Loucy (cell line): ENCODE data around the gene TEX13D.

Source experiments
- H2AFZ ChIP-seq: fragments of 200-600 bp; sonication (generic); 2 replicates; pipeline ENCODE4 v1.6.0; 2016; ENCODE audit warnings: antibody characterized with exemption, mild to moderate bottlenecking, low read length, moderate library complexity
- H3F3A ChIP-seq: fragments of 200-600 bp; 2 replicates; pipeline ENCODE4 v1.6.0; 2016; ENCODE audit warnings: antibody characterized with exemption, low read depth, mild to moderate bottlenecking
- H3K27me3 ChIP-seq: fragments of 200-600 bp; sonication (generic); 2 replicates; pipeline ENCODE4 v1.6.1; 2014; ENCODE audit warnings: low read length, mild to moderate bottlenecking; ENCODE audit not compliant: insufficient read depth, poor library complexity, severe bottlenecking
- H3K36me3 ChIP-seq: fragments of 200-600 bp; sonication (generic); 2 replicates; pipeline ENCODE4 v1.6.1; 2016; ENCODE audit warnings: low read length; ENCODE audit not compliant: insufficient read depth
- H3K4me1 ChIP-seq: fragments of 200-600 bp; sonication (generic); 2 replicates; pipeline ENCODE4 v1.5.1; 2014; ENCODE audit warnings: low read length, mild to moderate bottlenecking; ENCODE audit not compliant: insufficient read depth, poor library complexity, severe bottlenecking
- H3K4me2 ChIP-seq: fragments of 200-600 bp; sonication (generic); 2 replicates; pipeline ENCODE4 v1.6.0; 2014; ENCODE audit warnings: antibody characterized with exemption, low read length, low read depth, mild to moderate bottlenecking; ENCODE audit not compliant: poor library complexity, severe bottlenecking
- H3K4me3 ChIP-seq: fragments of 200-600 bp; sonication (generic); 2 replicates; pipeline ENCODE4 v1.5.1; 2014; ENCODE audit warnings: low read length, mild to moderate bottlenecking, mixed read lengths; ENCODE audit not compliant: poor library complexity, severe bottlenecking
- H3K79me2 ChIP-seq: fragments of 200-600 bp; sonication (generic); 2 replicates; pipeline ENCODE4 v1.6.1; 2014; ENCODE audit warnings: low read length; ENCODE audit not compliant: insufficient read depth
- H3K9ac ChIP-seq: fragments of 200-600 bp; sonication (generic); 2 replicates; pipeline ENCODE4 v1.6.0; 2014; ENCODE audit warnings: mild to moderate bottlenecking, low read depth, low read length, moderate library complexity; ENCODE audit not compliant: poor library complexity, severe bottlenecking
- H3K9me2 ChIP-seq: fragments of 200-600 bp; sonication (generic); replicated peaks from 2 replicates; pipeline ENCODE4 v1.6.1; 2016; ENCODE audit warnings: low read depth, low read length, mixed read lengths
- H3K9me3 ChIP-seq: fragments of 200-600 bp; sonication (generic); 2 replicates; pipeline ENCODE4 v1.6.1; 2014; ENCODE audit warnings: mild to moderate bottlenecking, antibody characterized with exemption, low read length, low read depth; ENCODE audit not compliant: insufficient read depth
- H4K20me1 ChIP-seq: fragments of 200-600 bp; sonication (generic); 2 replicates; pipeline ENCODE4 v1.6.0; 2014; ENCODE audit warnings: antibody characterized with exemption, low read length, mild to moderate bottlenecking; ENCODE audit not compliant: insufficient read depth, poor library complexity, severe bottlenecking
- EZH2phosphoT487 ChIP-seq: fragments of 200-600 bp; IDR thresholded peaks from 2 replicates; pipeline ENCODE4 v1.6.1; 2018; ENCODE audit warnings: antibody characterized with exemption, mild to moderate bottlenecking, moderate library complexity, borderline replicate concordance
- TF ChIP-seq, protein P1 (sequence below): fragments of 200-600 bp; sonication (generic); conservative IDR thresholded peaks from 2 replicates; pipeline ENCODE4 v1.5.1; 2014; ENCODE audit warnings: mild to moderate bottlenecking, antibody characterized with exemption, low read length

The TEX13D gene

GRCh38 chrX:124337916-124338315 lies 5.5 kb downstream of the TEX13D start:
- H4K20me1 ChIP-seq: no peaks in the 10 kb centered on the region
- no peak overlapping the region for H3K4me3 ChIP-seq
- H2AFZ ChIP-seq: no peak overlapping the region
- no peak overlapping the region for H3K4me2 ChIP-seq
- TF ChIP-seq, protein P1, sequence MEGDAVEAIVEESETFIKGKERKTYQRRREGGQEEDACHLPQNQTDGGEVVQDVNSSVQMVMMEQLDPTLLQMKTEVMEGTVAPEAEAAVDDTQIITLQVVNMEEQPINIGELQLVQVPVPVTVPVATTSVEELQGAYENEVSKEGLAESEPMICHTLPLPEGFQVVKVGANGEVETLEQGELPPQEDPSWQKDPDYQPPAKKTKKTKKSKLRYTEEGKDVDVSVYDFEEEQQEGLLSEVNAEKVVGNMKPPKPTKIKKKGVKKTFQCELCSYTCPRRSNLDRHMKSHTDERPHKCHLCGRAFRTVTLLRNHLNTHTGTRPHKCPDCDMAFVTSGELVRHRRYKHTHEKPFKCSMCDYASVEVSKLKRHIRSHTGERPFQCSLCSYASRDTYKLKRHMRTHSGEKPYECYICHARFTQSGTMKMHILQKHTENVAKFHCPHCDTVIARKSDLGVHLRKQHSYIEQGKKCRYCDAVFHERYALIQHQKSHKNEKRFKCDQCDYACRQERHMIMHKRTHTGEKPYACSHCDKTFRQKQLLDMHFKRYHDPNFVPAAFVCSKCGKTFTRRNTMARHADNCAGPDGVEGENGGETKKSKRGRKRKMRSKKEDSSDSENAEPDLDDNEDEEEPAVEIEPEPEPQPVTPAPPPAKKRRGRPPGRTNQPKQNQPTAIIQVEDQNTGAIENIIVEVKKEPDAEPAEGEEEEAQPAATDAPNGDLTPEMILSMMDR: no peak
- TF ChIP-seq EZH2phosphoT487: no peak
- H3K27me3 ChIP-seq: no peaks in the 10 kb centered on the region
- H3K79me2 ChIP-seq: no peaks in the 10 kb centered on the region
- H3K9ac ChIP-seq: no peak overlapping the region
- H3F3A ChIP-seq: no peaks in the 10 kb centered on the region
- H3K4me1 ChIP-seq: peaks cover 35% of the 10 kb centered on the region
- H3K9me2 ChIP-seq: no peaks in the 10 kb centered on the region
- H3K9me3 ChIP-seq: no peaks in the 10 kb centered on the region
- no peaks in the 10 kb centered on the region for H3K36me3 ChIP-seq

DNA sequence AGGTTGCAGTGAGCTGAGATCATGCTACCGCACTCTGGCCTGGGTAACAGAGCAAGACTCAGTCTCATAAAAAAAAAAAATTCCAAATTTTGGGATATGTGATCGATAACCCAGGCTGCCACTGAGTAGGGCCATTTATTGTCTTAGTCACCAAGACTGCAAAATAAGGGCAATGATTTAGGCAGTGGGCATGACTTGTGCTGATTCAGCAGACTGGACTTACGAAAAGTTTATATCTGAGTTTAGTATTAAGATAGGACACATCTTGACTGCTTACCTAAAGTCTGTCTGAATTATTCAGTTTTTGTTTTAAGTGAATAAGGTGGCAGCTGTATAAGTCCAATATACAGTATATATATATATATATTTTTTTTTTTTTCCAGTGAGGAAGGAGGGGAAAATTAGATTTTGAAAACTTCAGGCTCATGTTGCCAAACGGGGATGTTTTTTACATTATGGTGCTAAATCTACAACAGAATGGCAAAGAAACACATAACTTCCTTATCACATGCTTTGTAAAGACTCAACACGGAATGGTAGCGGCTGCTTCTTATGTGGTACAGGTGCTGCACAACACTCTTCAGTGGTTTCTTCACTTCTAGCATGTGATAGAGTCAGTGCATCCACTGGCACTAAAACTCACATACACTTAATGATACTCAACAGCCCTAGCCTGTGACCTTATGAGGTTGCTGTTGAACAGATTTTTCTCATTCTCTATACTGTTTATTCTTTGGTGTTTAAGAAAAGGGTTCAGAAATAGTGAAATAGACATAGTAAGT lies 6.5 kb downstream of the TEX13D start:
- H3K4me3 ChIP-seq: no peak overlapping the region
- no peak overlapping the region for H3K9ac ChIP-seq
- no peak overlapping the region for H2AFZ ChIP-seq
- H3K27me3 ChIP-seq: no peaks in the 10 kb centered on the region
- no peak overlapping the region for H3K4me2 ChIP-seq
- H3K9me2 ChIP-seq: no peaks in the 10 kb centered on the region
- TF ChIP-seq EZH2phosphoT487: no peak
- TF ChIP-seq, protein P1: no peak
- peaks cover 45% of the 10 kb centered on the region for H3K4me1 ChIP-seq
- H3F3A ChIP-seq: no peaks in the 10 kb centered on the region
- H3K36me3 ChIP-seq: no peaks in the 10 kb centered on the region
- H3K79me2 ChIP-seq: peaks cover 3% of the 10 kb centered on the region; the same call in 1 of the 2 replicates
- H3K9me3 ChIP-seq: no peaks in the 10 kb centered on the region
- no peaks in the 10 kb centered on the region for H4K20me1 ChIP-seq

DNA sequence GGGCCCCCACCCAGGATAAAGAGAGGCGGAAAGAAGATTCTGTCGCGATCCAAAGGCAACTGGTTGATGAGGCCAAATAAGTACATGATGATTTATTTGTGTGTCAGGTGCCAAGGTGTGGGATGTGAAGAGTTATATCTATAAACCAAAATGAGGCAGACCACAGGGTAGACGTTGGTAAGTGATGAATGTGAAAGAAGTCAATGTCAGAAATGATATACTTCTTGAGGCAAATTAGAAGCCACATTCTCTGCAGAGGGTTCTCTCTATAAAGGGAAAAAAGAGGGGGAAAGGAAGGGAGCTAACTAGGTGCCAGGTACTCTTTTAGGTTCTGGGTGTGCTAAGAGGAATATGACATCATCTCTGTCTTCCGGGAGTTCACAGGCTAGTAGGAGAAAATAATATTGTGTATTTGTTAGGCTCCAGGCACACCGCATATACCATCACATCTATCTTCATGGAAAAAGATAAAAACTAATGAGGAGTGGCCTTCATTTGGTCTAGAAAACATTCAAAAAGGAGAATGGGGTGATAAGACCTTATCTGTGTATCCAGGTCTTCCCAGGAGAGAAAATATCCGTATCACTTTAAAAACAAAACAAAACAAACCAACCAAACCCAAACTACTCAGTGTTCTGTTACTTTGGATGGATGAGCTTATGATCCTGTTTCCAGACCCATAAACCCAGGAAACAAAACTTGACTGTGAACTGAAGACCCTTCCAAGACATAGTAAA lies 9.1 kb downstream of the TEX13D start:
- Histone ChIP-seq H3F3A (no peaks in the 10 kb centered on the region), H2AFZ (no peak overlapping the region), H3K79me2 (peaks cover 29% of the 10 kb centered on the region), H3K36me3 (no peaks in the 10 kb centered on the region), H3K9me2 (no peaks in the 10 kb centered on the region), H3K4me1 (peaks cover 51% of the 10 kb centered on the region), H3K4me3 (no peak overlapping the region), H3K9me3 (no peaks in the 10 kb centered on the region), H3K27me3 (no peaks in the 10 kb centered on the region), H3K4me2 (peak overlapping the region; percentile 48), H4K20me1 (no peaks in the 10 kb centered on the region), H3K9ac (peak overlapping the region; percentile 46)
- TF ChIP-seq EZH2phosphoT487: no peak
- TF ChIP-seq, protein P1: no peak
